Measurements from ENCODE around the gene STK38L.

STK38L gene

DNA sequence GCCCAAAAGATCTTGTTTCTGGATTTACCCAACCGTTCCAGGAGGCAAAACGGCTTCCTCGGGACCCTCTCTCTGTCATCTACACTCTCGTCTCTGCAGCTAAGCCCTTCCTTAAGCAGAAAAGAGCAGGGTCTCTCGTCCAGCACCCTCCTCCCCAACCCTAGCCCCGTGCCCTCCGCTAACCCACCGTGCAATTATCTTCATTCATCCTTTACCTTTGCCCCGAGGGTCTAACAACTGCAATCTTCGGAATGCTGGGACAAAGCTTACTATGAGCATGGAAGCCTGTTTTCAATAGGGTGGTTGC, 88.3 kb downstream of the STK38L start:
- Histone ChIP-seq H3K27me3 (replicated peaks; ENCODE audit: control insufficient read depth, insufficient read depth, low read length, poor library complexity, severe bottlenecking) (peaks cover 5% of the 10 kb centered on the region), H3K4me1 (ENCODE audit: control insufficient read depth, insufficient read depth, low read length, poor library complexity, severe bottlenecking) (peaks cover 6% of the 10 kb centered on the region), H3K36me3 (ENCODE audit: control insufficient read depth, insufficient read depth, low read length) (no peaks in the 10 kb centered on the region), H3K9me3 (ENCODE audit: control insufficient read depth, low read length) (no peaks in the 10 kb centered on the region), H3K4me3 (ENCODE audit: insufficient read depth, low read depth, low read length, poor library complexity, severe bottlenecking) (peak overlapping the region; percentile 44), H3K27ac (ENCODE audit: insufficient read depth, low read length, poor library complexity, severe bottlenecking) (no peak overlapping the region)
- DNase-seq = no peak

DNA sequence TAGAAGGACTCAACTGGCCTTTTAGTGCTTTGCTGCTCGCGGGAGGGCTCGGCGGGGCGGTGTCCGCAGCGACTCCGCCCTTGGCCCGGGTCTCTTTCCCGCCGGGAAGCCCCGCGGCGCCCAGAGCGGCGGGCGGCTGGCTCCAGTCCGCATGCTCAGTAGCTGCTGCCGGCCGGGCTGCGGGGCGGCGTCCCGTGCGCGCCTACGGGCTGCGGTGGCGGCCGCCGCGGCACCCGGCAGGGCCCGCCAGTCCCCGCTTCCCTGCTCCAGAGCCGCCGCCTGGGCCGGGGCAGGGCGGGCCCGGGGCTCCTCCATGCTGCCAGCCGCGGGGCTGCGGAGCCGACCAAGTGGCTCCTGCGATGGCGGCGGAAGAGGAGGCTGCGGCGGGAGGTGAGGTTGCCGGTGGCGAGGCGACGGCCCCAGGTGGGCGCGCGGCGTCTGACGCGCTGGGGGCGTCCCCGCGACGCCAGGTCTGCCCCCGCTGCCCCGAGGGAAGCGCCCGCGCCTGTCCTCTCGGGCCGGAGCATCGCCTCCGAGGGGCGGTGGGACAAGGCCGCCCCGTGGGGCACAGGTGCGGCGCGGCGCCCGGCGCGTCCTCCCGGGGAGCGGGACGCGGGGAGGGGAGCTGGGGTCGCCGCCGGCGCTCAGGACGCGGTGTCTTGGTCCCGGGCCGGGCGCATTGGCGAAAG, 88.8 kb downstream of the STK38L start, which contains the start of gene BMAL2:
BMAL2 (plus strand) TSS at position 123 of the 689 bp plus-strand sequence; CDS start at position 360, 237 bp downstream.
- DNase-seq = peak in 1 of 3 donors; percentile 6
- Histone ChIP-seq H3K27ac (ENCODE audit: insufficient read depth, low read length, poor library complexity, severe bottlenecking) (no peak within 1 kb of the TSS), H3K4me3 (ENCODE audit: insufficient read depth, low read depth, low read length, poor library complexity, severe bottlenecking) (peak within 1 kb of the TSS; percentile 56), H3K4me1 (ENCODE audit: control insufficient read depth, insufficient read depth, low read length, poor library complexity, severe bottlenecking) (peaks cover 6% of the 10 kb centered on the region), H3K9me3 (ENCODE audit: control insufficient read depth, low read length) (no peaks in the 10 kb centered on the region), H3K36me3 (ENCODE audit: control insufficient read depth, insufficient read depth, low read length) (no peaks in the 10 kb centered on the region), H3K27me3 (replicated peaks; ENCODE audit: control insufficient read depth, insufficient read depth, low read length, poor library complexity, severe bottlenecking) (peaks cover 5% of the 10 kb centered on the region)

DNA sequence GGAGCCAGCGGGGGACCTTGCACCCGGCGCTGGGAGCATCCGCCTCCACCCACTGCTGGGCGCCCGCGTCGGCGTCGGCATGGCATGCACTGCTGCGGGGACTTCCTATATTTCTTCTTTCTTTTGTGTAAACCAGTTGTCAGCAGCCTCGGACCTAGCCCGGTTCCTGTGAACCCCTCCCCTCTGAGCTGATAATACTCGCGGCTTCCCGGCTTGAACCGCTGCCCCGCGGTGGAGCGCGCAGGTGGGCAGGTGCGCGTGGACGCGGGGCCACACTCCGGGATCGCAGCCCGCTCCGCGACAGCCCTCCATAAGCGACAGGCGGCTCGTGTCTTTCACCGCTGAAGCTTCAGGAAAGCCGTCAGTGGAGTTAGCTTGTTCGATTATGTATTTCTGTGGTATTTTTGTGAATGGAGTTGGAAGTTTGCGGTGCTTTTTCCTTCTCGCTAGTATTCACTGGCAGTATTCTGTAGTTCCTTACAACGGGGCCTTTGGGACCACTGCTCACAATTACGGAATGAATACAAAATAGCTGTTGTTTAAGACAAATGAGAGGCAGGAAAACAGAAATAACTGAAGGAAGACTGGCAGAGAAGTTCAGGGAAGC, 89.4 kb downstream of the STK38L start:
- Histone ChIP-seq H3K27ac (ENCODE audit: insufficient read depth, low read length, poor library complexity, severe bottlenecking) (no peak overlapping the region), H3K4me3 (ENCODE audit: insufficient read depth, low read depth, low read length, poor library complexity, severe bottlenecking) (peak overlapping the region; percentile 56)

DNA sequence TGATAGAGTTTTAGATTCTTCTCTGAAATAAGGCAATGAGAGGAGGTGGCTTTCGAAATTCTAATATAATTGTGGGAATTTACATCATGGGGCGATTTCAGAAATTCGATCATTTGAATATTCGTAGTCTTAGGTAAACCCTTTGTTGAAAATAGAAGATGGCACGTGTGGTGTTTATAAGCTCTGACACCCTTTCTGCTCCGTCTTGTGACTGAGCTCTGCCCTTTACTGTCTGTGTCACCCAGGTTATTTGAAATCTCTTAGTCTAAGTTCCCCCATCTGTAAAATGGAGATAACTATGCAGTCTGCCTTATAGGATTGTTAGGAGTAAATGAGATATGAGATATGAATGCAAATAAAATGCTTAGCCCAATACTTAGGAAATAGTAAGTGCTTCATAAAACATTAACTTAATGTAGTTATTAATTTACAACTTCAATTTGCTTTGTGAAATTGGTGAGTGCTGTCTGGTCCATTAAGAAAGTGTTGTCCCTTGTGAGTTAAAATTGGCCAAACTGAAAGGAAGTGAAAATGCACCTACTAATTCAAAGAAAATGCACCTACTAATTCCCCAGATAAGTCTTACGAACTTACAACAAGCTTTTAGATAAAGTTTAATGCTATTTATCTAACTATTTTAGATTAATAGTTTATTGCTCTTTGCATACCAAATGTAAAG, 90.1 kb downstream of the STK38L start:
- peaks cover 6% of the 10 kb centered on the region for H3K4me1 ChIP-seq (ENCODE audit: control insufficient read depth, insufficient read depth, low read length, poor library complexity, severe bottlenecking)
- H3K4me3 ChIP-seq (ENCODE audit: insufficient read depth, low read depth, low read length, poor library complexity, severe bottlenecking) = peak overlapping the region; percentile 56
- H3K27me3 ChIP-seq (replicated peaks; ENCODE audit: control insufficient read depth, insufficient read depth, low read length, poor library complexity, severe bottlenecking) = peaks cover 5% of the 10 kb centered on the region
- DNase-seq = no peak
- no peaks in the 10 kb centered on the region for H3K36me3 ChIP-seq (ENCODE audit: control insufficient read depth, insufficient read depth, low read length)
- H3K27ac ChIP-seq (ENCODE audit: insufficient read depth, low read length, poor library complexity, severe bottlenecking) = no peak overlapping the region
- no peaks in the 10 kb centered on the region for H3K9me3 ChIP-seq (ENCODE audit: control insufficient read depth, low read length)

More for the DNA sequence above, 89.4 kb downstream of the STK38L start:
- Histone ChIP-seq H3K36me3 (ENCODE audit: control insufficient read depth, insufficient read depth, low read length) (no peaks in the 10 kb centered on the region), H3K9me3 (ENCODE audit: control insufficient read depth, low read length) (no peaks in the 10 kb centered on the region), H3K27me3 (replicated peaks; ENCODE audit: control insufficient read depth, insufficient read depth, low read length, poor library complexity, severe bottlenecking) (peaks cover 5% of the 10 kb centered on the region), H3K4me1 (ENCODE audit: control insufficient read depth, insufficient read depth, low read length, poor library complexity, severe bottlenecking) (peaks cover 6% of the 10 kb centered on the region)
- DNase-seq = peak in 1 of 3 donors; percentile 2

DNA sequence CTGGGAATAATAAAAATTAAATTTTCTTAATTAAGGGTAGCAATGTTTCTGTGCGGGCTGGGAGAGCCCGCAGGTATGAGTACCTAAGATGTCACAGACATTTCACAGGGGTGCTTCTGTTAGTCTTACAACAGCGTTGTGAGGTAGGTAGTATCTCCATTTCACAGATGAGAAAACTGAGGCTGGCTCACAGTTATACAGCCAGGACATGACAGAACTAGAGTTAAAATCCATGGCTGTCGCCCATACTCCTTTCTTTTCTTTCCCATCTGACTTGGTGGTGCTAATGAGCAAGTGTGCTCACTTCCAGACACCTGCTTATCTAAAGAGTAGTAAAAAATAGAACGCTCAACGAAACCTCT, 90.6 kb downstream of the STK38L start:
- Histone ChIP-seq H3K27me3 (replicated peaks; ENCODE audit: control insufficient read depth, insufficient read depth, low read length, poor library complexity, severe bottlenecking) (peaks cover 5% of the 10 kb centered on the region), H3K9me3 (ENCODE audit: control insufficient read depth, low read length) (no peaks in the 10 kb centered on the region), H3K36me3 (ENCODE audit: control insufficient read depth, insufficient read depth, low read length) (no peaks in the 10 kb centered on the region), H3K27ac (ENCODE audit: insufficient read depth, low read length, poor library complexity, severe bottlenecking) (no peak overlapping the region), H3K4me1 (ENCODE audit: control insufficient read depth, insufficient read depth, low read length, poor library complexity, severe bottlenecking) (peaks cover 6% of the 10 kb centered on the region), H3K4me3 (ENCODE audit: insufficient read depth, low read depth, low read length, poor library complexity, severe bottlenecking) (no peak overlapping the region)
- DNase-seq = no peak

DNA sequence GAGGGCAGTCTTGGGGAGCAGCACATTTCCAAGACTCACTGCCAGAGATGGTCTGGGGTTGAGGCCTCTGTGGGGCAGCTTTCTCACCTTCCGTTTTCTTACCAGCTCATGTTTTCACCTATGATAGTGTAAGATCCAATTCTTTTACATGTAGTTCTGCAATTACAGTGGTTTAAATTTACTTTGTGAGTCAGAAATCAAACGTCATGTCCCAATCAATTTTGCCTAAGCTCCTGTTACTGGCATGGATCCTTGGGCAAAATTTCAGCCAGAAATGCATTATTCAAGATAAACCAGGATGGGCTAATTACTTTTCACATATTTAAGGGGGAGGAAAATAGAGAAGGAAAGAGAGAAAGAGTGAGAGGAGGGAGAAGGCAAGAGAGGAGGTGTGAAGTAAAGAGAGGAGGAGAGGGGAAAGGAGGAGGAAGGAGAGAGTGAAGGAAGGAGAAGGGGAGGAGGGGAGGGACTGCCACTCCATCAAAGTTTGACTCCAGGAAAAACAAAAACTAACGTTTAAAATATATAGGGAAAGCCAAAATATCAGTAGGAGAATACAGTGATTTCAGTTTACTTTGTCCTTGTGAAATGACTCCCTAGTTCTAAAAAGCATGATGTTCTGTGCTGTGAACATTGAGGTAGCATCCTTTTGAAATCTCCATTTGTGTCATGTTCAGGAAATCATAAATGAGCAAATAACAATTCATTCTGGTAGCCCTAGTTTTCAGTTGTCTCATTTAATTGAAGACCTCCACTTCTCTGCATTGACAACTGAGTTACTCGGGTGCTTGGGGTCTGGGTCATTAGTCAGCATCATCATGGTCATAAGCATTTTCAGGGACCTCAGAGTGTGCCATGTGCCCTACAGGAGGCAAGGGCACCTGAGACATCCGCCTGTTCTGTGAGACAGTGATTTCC, 91.5 kb downstream of the STK38L start:
- no peaks in the 10 kb centered on the region for H3K36me3 ChIP-seq (ENCODE audit: control insufficient read depth, insufficient read depth, low read length)
- peaks cover 6% of the 10 kb centered on the region for H3K4me1 ChIP-seq (ENCODE audit: control insufficient read depth, insufficient read depth, low read length, poor library complexity, severe bottlenecking)
- no peak for DNase-seq
- no peak overlapping the region for H3K27ac ChIP-seq (ENCODE audit: insufficient read depth, low read length, poor library complexity, severe bottlenecking)
- H3K9me3 ChIP-seq (ENCODE audit: control insufficient read depth, low read length) = no peaks in the 10 kb centered on the region
- no peak overlapping the region for H3K4me3 ChIP-seq (ENCODE audit: insufficient read depth, low read depth, low read length, poor library complexity, severe bottlenecking)
- H3K27me3 ChIP-seq (replicated peaks; ENCODE audit: control insufficient read depth, insufficient read depth, low read length, poor library complexity, severe bottlenecking) = peaks cover 5% of the 10 kb centered on the region

DNA sequence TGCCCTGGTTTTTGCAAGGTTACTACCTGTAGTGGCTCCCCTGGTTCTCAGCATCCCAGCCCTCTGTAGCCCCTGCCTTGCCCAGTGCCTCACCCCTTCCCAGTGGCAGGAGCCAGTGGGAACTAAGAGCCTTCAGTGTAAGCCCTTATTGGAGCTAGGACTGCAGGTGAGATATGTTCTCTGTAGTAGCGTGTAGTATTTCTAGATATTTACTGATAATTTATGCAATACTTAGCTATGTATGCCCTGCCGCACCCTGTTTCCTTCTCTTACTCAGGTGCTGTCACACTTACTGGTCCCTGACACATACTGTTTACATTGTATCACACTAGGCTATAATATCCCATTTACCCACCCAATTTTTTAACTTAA, 92.2 kb downstream of the STK38L start:
- no peak for DNase-seq
- Histone ChIP-seq H3K27ac (ENCODE audit: insufficient read depth, low read length, poor library complexity, severe bottlenecking) (no peak overlapping the region), H3K36me3 (ENCODE audit: control insufficient read depth, insufficient read depth, low read length) (no peaks in the 10 kb centered on the region), H3K9me3 (ENCODE audit: control insufficient read depth, low read length) (no peaks in the 10 kb centered on the region), H3K27me3 (replicated peaks; ENCODE audit: control insufficient read depth, insufficient read depth, low read length, poor library complexity, severe bottlenecking) (peaks cover 5% of the 10 kb centered on the region), H3K4me3 (ENCODE audit: insufficient read depth, low read depth, low read length, poor library complexity, severe bottlenecking) (no peak overlapping the region), H3K4me1 (ENCODE audit: control insufficient read depth, insufficient read depth, low read length, poor library complexity, severe bottlenecking) (peaks cover 6% of the 10 kb centered on the region)

DNA sequence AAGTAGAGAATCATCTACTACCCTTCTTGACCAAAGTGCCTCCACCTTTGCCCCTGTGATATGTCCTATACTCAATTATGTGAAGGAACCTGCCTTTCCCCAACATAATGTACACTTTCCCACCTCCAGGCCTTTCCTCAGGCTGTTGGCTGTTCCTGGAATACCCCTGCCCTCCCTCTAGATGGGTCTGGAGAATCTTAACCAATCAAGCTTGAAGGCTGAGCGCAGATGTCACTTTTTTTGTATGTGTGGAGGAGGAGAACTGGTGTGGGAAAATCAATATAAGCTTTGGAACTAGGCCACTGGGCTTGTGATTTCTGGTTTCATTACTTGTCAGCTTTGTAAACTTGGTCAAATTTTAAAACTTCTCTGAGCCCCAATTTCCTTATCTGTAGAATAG, 93.3 kb downstream of the STK38L start:
- Histone ChIP-seq H3K27ac (ENCODE audit: insufficient read depth, low read length, poor library complexity, severe bottlenecking) (no peak overlapping the region), H3K27me3 (replicated peaks; ENCODE audit: control insufficient read depth, insufficient read depth, low read length, poor library complexity, severe bottlenecking) (peaks cover 2% of the 10 kb centered on the region), H3K4me3 (ENCODE audit: insufficient read depth, low read depth, low read length, poor library complexity, severe bottlenecking) (no peak overlapping the region), H3K36me3 (ENCODE audit: control insufficient read depth, insufficient read depth, low read length) (no peaks in the 10 kb centered on the region), H3K4me1 (ENCODE audit: control insufficient read depth, insufficient read depth, low read length, poor library complexity, severe bottlenecking) (peaks cover 4% of the 10 kb centered on the region), H3K9me3 (ENCODE audit: control insufficient read depth, low read length) (no peaks in the 10 kb centered on the region)
- no peak for DNase-seq

DNA sequence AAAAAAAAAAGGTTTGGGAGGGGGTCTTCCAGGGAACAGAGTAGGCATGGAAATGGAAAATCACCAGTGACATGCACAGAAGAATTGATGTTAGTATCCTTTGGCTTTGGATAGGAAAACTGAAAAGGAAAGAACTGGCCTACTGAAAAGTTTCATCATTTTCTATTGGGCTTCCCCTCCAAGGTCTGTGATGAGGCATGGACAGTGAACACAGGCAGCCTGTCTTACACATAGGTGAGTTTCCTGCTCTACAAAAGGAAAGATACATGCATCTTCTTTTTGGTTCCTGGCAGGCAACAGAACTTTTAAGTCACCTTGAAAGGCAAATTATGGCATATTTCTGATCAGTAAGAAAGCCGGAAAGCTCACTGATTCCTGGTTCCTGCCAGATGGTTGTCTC, 94.4 kb downstream of the STK38L start:
- DNase-seq = no peak
- H3K36me3 ChIP-seq (ENCODE audit: control insufficient read depth, insufficient read depth, low read length) = no peaks in the 10 kb centered on the region
- no peak overlapping the region for H3K27ac ChIP-seq (ENCODE audit: insufficient read depth, low read length, poor library complexity, severe bottlenecking)
- no peaks in the 10 kb centered on the region for H3K27me3 ChIP-seq (replicated peaks; ENCODE audit: control insufficient read depth, insufficient read depth, low read length, poor library complexity, severe bottlenecking)
- H3K9me3 ChIP-seq (ENCODE audit: control insufficient read depth, low read length) = no peaks in the 10 kb centered on the region
- peaks cover 3% of the 10 kb centered on the region for H3K4me1 ChIP-seq (ENCODE audit: control insufficient read depth, insufficient read depth, low read length, poor library complexity, severe bottlenecking)
- no peak overlapping the region for H3K4me3 ChIP-seq (ENCODE audit: insufficient read depth, low read depth, low read length, poor library complexity, severe bottlenecking)
